Measurements from ENCODE around the gene ZNF416.

The ZNF416 gene

DNA sequence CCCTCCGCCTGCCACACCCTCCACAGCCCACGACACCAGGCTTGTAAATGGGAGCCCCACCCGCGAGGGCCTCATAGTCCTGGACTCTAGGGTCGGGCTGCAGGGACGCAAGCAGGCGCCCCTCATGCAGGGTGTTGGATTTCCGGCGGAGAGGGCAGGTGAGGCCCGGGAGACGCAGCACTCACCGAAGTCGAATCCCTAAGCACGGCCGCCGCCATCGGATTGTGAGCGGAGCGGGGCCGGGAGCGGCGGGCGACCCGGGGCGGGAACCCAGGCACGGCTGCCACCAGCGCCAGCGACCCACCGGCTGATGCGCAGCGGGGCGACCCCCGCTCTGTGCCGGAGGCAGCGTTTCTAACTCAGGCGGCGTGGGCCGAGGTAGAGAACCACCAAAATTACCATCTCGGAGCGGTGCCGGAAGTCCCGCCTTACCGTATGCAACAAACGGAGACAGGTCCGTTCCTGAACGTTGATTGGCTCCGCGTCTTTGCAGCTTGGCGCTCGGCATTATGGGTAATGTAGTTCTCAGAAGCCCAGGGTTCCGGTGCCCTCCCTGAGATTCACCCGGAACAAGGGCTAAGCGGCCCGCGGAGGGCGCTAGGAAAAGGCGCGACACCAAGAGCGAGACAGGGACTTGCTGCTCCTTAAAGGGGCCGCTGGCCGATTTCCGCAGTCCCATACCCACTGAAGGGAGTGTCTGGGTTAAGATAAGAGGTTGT lies at the start of gene ZNF416:
Gene ZNF416 (minus strand): TSS at position 425 of the 719 bp plus-strand sequence. CDS start 207 bp downstream, at position 218.
- peak; percentile 99 for DNase-seq

DNA sequence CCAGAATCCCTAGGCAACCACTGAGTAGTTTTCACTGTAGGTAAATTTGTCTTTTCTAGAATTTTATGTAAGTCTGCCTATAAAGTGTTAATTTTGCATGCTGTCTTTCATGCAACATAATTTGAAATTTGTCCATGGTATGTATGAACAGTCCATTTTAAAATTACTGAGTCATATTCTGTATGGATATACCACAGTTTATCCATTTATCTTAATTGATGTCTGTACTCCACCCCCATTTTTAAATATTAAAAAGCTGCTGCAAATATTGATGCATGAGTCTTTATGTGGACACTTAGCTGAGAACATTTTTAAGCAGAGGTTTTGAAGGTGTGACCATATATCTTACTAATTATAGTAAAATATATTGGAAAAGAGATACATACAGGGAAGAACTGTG lies 44.4 kb upstream of the ZNF416 start:
- no peak for DNase-seq

DNA sequence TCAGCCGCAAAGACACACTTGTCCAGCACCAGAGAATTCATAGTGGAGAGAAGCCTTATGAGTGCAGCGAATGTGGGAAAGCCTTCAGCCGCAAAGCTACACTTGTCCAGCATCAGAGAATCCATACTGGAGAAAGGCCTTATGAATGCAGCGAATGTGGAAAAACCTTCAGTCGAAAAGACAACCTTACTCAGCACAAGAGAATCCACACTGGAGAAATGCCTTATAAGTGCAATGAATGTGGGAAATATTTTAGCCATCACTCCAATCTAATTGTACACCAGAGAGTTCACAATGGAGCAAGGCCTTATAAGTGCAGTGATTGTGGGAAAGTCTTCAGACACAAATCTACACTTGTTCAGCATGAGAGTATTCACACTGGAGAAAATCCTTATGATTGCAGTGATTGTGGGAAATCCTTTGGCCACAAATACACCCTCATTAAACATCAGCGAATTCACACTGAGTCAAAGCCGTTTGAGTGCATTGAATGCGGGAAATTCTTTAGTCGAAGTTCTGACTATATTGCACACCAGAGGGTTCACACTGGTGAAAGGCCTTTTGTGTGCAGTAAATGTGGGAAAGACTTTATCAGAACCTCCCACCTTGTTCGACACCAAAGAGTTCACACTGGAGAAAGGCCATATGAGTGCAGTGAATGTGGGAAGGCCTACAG lies 42.1 kb upstream of the ZNF416 start:
- peak; percentile 29 for DNase-seq

DNA sequence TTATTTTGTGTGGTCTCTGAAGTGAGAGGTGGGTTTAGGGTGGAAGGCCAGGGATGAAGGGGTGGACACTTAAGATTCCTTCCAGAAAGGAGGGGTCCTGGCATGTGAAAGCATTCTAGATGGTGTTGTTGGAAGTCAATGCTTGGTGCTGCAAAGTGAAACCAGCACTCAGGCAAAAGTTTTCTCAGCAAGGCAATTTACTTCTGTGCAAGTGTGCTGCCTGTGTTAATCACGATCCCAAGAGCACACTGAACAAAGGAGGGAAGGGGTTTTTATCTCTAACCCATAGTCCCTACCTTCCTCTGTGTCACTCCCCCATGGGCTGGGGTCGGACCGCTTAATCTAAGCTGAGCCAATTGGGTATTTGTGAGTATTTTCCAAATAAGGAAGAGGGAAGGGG lies 36.6 kb upstream of the ZNF416 start:
- DNase-seq, result no peak

DNA sequence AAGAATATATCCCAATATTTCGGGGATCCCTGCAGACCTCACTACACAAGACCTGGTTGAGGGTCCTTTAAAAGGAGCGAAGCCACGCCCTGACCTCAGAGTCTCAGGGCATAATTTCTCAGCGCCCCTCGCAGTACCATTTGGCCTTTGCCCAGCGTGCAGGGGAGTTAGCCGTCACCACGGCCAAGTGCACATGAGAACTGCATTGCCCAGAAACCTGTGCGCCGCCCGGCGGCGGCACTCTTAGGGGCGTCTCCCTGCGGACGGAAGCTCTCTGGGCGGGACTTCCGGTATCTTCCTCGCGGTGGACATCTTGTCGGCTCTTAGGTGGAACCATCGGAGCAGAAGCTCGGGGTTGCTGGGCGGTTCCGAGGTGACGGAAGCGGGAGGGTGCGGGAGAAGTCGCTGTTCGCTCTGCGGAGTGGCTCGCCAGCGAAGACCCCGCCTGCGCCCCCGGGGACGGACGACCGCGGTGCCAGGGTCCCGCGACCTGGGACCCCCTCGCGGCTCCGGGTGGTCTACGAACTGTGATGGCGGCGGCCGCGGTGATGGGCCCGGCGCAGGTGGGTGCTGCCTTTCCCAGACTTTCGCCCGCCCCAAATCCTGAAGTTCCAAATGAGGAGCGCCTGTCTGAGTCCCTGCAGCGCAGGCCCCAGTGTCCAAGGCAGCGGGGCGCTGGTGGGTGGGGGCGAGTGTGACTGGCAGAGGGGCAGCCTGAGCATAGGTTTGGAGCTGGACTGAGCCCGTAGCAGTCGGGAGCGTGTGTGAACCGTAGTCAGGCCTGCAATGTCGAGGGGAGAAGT lies 35.4 kb upstream of the ZNF416 start, which contains the start of gene ZNF134:
Gene ZNF134 (plus strand): TSS at position 302 of the 803 bp plus-strand sequence. CDS start 5,227 bp downstream, outside the sequence.
- DNase-seq, result peak; percentile 95

DNA sequence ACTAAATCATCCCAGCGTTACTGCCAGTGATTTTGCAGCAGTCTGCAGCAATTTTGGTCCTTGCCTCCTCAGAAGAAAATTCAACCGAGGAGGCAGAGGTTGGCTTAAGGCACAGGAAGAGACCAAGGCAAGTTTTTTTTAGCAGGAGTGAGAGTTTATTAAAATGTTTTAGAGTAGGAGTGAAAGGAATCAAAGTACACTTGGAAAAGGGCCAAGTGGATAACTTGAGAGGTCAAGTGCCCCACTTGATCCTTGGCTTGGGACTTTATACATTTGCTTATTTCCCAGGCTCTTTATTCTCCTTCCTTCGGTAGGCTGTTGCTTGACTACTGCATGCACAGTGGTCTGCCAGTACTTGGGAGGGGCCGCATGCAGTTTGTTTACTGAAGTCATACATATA lies 32.4 kb upstream of the ZNF416 start:
- DNase-seq, result peak; percentile 22

DNA sequence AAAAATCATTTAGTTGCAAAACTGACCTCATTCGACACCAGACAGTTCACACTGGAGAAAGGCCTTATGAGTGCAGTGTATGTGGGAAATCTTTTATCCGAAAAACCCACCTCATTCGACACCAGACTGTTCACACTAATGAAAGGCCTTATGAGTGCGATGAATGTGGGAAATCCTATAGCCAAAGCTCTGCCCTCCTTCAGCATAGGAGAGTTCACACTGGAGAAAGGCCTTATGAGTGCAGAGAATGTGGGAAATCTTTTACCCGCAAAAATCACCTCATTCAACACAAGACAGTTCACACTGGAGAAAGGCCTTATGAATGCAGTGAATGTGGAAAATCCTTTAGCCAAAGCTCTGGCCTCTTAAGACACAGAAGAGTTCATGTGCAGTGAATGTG lies 28.2 kb upstream of the ZNF416 start:
- DNase-seq, result no peak

DNA sequence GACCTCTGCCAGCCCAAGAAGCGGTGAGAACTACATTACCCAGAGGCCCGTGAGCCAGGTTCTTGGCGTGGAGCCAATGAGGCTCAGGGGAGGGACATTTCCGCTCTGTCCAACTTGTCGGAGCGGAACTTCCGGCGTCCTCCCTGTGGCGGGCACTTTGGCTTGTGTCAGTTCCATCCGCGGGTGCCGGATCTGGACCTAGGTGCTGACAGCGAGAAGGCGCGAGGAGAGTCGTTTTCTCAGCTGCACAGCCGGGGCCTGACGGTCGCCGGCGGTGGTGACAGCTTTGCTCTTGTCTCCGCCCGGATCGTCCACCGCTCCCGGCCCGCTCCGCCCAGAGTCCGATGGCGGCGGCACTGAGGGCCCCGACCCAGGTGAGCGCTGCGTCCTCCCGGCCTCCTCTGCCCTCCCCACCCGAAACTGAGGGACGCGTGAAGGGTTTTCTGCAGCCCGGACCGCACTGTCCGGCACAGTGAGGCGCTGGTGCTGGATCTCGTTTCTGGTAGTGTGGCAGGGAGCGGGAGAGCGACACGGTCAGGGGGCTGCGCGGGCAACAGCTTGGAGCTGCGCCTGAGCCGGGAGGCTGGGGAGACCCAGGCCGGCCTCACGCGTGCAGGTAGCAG lies 21.2 kb upstream of the ZNF416 start, which contains the start of gene ZNF530:
Gene ZNF530 (plus strand): TSS at position 125 of the 623 bp plus-strand sequence. CDS start 4,461 bp downstream, outside the sequence.
- peak; percentile 96 for DNase-seq

DNA sequence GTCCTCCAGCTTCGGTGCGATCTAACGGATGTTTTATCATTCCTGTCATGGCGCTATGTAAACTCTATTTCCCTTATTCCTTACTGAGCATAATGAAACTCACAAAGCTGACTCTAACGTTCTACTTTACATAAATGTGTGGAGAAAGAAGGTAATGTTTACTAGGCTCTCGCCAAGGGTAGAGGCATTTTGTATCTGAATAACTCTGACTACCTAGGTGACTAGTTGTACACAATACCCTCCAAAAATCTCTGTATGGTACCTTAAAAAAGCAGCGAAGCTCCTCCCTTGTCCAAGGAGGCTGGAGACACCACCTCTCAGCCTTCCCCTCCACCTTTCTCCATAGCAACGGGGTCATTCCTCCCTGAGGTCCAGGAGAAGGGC lies 20.7 kb upstream of the ZNF416 start:
- DNase-seq, result no peak

DNA sequence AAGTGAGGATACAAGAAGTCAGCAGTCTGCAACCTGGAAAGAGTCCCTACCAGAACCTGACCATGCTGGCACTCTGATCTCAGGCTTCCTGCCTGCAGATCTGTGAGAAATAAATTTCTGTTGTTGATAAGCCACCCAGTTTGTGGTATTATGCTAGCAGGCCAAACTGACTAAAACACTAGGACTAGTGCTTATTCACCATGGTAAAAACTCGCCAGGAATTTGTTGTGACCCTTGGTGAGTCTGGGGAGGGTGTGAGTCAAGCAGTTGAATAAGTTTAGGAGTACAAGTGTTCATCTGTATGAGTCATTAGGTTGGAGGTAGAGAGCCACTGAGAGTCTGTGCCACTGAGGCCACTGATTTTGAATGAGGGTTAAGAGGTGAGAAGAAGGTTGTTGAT lies 8.8 kb upstream of the ZNF416 start:
- no peak for DNase-seq

DNA sequence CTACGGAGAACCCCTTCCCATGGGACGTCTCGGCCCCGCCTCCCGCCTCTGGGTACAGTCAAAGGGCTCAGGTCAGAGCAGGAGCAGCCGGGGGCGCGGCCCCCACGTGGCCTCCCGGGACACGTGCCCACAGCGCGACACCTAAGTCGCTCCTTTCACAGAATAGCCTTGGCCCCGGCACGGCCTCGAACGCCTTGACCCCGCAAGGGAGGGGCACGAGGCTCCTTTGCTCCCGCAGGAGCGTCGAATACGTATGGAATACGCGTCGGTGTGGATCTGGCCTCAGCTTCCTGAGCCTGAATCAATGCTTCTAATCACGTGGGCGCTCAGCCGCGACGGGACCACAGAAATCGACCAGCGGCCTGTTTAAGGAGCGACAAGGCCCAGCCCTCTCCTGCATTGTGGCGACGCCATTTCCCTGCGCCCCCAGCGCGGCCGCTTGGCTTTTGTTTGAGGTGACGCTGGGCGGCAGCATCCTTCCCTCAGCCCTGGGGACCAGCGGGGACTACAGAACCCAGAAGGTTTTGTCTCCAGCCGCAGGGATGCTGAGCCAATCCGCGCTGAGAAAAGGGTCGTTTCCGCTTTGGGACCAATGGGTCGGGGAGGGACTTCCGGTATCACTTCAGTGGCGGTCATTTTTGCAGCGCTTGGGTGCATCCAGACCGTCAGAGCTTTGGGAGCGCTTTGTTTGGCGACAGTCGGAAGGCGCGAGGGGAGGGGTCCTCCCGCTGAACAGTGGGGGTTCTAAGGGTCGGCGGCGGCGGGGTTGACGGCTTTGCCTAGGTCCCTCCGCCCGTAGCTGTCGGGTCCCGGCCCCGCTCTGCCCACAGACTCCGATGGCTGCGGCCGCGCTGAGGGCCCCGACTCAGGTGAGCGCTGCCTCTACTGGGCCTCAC lies 5.1 kb upstream of the ZNF416 start, which contains the start of gene ZIK1:
Gene ZIK1 (plus strand): TSS at position 625 of the 896 bp plus-strand sequence. CDS start 212 bp downstream, at position 837.
- peak; percentile 97 for DNase-seq

DNA sequence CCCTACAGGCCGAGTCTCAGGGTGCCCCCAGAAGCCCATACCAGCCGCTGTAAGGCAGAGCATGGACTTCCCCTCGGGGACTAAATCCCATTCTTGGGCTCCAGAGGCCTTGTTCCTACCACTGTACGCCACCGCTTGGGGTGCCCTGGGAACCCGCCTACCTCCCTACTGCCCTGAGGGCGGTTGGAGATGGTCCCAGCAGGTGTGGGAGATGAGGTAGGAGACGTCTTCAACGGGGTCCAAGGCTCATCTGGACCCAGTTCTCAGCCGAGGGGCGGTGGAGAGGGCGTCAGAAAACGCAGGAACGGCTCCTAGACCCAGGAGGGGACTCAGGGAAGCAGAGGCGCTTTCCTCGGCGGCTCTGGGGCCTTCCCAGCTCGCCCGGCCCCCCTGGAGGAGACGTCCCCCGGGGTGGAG lies 4.4 kb upstream of the ZNF416 start:
- DNase-seq, result no peak

DNA sequence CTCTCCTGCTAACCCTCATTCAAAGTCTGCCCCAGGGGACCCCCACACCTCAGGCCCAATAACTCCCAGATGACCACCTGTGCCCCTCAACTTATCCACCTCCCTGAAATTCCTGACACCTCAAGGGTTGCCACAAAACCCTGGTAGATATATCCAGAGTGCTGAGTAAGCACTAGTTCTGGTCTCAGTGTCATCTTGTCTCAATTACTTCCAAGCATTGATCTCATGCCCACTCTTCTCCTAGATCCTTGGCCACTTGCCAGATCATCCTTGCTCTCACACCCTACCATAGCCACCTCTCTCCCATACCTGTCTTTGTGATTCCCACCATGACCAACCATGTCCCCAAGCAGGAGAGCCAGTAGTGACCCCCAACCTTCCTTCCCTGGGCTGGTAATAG lies 2.0 kb downstream of the ZNF416 start:
- DNase-seq, result no peak

DNA sequence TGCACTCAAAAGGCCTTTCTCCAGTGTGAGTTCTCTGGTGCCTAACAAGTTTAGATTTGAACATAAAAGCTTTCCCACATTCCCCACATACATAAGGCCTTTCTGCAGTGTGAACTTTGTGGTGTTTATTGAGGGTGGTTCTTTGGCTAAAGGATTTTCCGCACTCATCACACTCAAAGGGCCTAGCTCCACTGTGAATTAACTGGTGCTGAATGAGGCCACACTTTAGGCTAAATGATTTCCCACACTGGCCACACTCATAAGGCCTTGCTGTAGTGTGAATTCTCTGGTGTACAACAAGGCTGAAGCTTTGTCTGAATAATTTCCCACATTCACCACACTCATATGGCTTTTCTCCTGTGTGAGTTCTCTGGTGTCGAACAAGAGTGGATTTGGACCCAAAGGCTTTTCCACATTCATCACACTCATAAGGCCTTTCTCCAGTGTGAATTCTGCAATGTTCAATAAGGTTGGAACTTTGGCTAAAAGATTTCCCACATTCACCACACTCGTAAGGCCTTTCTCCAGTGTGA lies 6.2 kb downstream of the ZNF416 start:
- no peak for DNase-seq

DNA sequence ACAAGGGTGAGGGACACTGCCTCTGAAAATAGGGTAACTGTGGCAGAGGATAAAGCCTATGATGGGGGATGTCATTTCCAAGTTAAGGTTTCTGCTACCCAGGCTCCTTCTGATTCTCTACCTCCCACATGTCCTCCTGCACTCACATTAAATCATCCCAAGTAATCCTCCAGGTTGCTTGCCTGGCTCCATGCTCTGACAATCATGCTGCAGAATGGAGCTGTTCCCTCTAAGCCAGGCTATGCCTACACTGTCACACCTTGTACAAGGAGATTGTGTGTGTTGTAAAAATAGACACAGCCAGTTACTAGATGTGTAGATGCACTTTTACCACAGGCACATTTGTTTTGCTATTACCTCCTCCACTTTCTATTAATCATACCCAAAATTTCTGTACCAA lies 8.0 kb downstream of the ZNF416 start:
- no peak for DNase-seq

DNA sequence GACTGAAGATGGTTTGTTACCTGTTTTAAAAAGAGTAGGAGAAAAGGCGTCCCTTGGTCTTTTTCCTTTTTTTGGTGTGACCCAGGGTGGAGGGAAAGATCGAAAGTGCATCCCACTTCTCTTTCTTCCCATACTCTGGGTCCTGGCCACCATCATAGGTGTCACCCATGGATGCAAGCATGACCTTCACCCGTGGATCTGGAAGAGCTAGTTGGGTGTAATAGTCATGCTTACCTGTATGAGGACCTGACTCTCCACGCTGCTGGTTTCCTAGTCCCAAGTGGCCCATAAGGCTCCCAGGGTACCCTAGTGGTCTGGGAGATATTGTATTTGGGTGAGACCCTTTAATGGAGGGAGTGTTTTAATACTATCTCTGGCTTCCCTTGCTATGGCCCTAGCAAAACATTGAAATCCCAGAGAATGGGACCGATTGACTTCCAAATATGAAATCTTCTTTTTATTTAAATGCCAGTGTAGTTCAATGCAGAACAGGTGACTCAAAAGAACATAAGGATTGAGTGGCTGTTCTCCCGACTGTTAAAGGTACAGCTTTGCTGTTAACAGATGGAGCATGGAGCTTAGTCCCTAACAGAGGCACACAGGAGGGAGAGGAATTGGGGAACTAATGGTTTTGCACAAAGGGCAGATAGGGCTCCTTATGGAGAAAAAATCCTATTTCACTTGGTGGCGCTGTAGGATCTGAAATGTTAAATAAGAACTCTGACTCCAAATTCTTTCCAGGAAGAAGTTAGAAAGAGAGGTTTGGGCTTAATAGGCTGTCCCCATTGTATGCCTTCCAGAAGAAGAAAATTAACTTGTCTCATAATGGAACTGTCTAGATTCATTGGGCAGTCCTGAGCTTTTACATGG lies 12.1 kb downstream of the ZNF416 start:
- peak; percentile 67 for DNase-seq

DNA sequence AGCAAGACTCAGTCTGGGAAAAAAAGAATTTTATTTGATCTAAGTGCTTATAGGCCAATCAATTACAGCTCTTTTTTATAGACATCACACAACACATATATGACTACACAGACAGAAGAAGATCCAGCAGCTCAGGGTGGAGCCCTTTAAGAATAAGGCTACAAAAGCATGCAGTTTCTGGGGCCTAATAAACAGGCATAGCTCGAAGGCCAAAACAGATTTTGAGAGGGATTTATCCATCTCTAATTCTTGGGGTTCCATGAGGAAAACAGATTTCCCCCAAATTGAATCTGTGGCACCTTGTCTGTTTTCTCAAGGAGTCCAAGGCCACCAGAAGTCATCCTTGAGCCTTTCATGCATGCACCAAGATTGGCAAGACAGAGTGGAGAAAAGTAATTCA lies 15.2 kb downstream of the ZNF416 start:
- peak; percentile 9 for DNase-seq

DNA sequence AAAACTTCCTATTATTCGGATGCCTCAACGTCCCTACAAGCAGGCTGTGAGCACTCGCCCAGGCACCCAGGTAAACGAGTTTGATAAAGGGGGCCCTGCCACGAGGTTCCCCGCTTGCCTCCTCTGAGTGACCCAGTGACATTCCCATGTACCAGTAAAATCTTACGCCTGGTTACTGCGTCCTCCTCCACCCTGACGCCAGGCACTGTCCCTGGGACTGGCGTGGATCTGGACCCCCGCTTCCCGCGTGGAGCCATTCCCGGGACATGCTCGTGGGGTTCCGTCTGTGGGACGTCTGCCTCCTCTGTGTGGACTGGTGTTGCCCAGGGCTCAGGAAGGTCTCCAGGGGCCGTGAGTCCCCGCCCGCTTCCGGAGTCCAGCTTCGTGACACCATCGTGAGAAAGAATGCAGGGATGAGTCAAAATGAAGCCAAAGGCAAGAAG lies 18.6 kb downstream of the ZNF416 start:
- DNase-seq, result peak; percentile 66

DNA sequence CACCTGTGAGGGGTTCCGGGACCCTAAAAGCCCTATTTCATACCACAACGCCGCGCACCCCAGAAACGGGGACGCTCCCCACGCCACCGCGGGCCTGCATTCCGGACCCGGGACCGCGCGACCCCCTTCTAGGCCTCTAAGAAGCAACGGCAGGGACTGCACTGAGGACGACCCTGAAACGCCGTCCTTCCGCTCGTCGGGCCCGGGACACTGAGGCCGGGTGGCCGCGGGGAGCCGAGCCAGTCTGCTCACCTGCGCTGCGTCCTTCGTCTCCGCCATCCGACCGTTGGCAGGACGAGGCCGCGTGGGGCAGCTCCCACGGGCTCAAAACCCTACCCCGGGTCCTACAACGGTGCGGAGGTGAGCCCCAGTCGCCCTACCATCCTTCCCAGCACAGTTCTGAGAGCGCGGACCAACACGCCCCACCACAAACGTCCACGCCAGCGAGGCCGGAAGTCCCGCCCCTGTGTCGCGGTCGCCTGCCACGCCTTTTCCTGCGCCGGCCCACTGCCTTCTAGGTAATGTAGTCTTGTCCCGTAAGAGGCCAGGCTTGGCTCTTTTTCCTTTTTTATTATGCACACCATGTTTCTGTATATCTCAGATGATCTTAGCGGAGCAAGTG lies 19.2 kb downstream of the ZNF416 start, which contains the start of gene ZNF550:
Gene ZNF550 (minus strand): TSS at position 460 of the 622 bp plus-strand sequence. CDS start 181 bp downstream, at position 279.
- peak; percentile 93 for DNase-seq

DNA sequence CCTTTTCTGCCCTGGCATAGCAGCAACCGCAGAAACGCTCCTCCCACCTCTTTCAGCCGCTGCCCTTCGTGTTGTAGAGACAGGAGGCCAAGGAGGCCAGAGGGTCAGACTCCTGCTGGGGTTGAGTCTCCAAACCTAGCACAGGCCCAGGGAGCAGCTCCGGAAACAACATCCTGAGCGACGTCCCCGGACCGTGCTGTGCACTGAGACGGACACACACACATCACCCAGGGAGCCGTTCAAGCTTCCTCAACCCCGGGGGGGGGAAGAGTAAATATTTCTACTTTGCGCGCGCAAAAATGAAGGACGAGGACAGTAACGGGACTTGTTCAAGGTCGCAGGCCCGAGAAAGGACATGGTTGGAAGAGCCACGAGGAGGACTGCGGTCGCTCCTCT lies 19.7 kb downstream of the ZNF416 start:
- peak; percentile 56 for DNase-seq

Measured in DMS53 (cell line).